ENCODE data around the gene CLDN20. TPM values are rescaled to one million over a fixed set of nuclear protein-coding genes. Genes with fewer than 3 reads are reported as not detected.
"Not testable (repeated sequence)": the region's sequence is repeated elsewhere in the genome, so short reads cannot be mapped to it uniquely, and the experiment has no call there.

The CLDN20 gene
- total RNA-seq, result not detected in 2 replicates

GRCh38 chr6:155263373-155264063 is at the start of gene CLDN20:
Gene CLDN20 (plus strand): TSS chr6:155264013. CDS start chr6:155275720, 11,707 bp downstream.
- DNase-seq (ENCODE audit: extremely low read depth, low read depth, low spot score), result no peak

- DNase-seq (ENCODE audit: extremely low read depth, low read depth, low spot score), result no peak
These were observed 47.9 kb upstream of the CLDN20 start for GRCh38 chr6:155215906-155216305.

GRCh38 chr6:155216312-155217046 is 47.3 kb upstream of the CLDN20 start:
- DNase-seq (ENCODE audit: extremely low read depth, low read depth, low spot score), result no peak

GRCh38 chr6:155218711-155219110 is 45.1 kb upstream of the CLDN20 start:
- not testable (repeated sequence) for DNase-seq (ENCODE audit: extremely low read depth, low read depth, low spot score)

- DNase-seq (ENCODE audit: extremely low read depth, low read depth, low spot score), result no peak
These were observed 44.5 kb upstream of the CLDN20 start for GRCh38 chr6:155219299-155219698.

GRCh38 chr6:155219858-155220301 is 43.9 kb upstream of the CLDN20 start:
- DNase-seq (ENCODE audit: extremely low read depth, low read depth, low spot score), result no peak

GRCh38 chr6:155221086-155221485 is 42.7 kb upstream of the CLDN20 start:
- DNase-seq (ENCODE audit: extremely low read depth, low read depth, low spot score), result no peak

- DNase-seq (ENCODE audit: extremely low read depth, low read depth, low spot score), result no peak
These were observed 41.3 kb upstream of the CLDN20 start for GRCh38 chr6:155222506-155222905.

GRCh38 chr6:155223646-155224451 is 40.0 kb upstream of the CLDN20 start:
- DNase-seq (ENCODE audit: extremely low read depth, low read depth, low spot score), result peak; percentile 75

GRCh38 chr6:155224618-155225017 is 39.2 kb upstream of the CLDN20 start:
- DNase-seq (ENCODE audit: extremely low read depth, low read depth, low spot score), result no peak

- no peak for DNase-seq (ENCODE audit: extremely low read depth, low read depth, low spot score)
These were observed 36.8 kb upstream of the CLDN20 start for GRCh38 chr6:155227046-155227445.

- DNase-seq (ENCODE audit: extremely low read depth, low read depth, low spot score), result no peak
These were observed 35.2 kb upstream of the CLDN20 start for GRCh38 chr6:155228546-155229166.

GRCh38 chr6:155230975-155231374 is 32.8 kb upstream of the CLDN20 start:
- DNase-seq (ENCODE audit: extremely low read depth, low read depth, low spot score), result not testable (repeated sequence)

- no peak for DNase-seq (ENCODE audit: extremely low read depth, low read depth, low spot score)
These were observed 31.0 kb upstream of the CLDN20 start for GRCh38 chr6:155232848-155233247.

GRCh38 chr6:155234167-155234566 is 29.6 kb upstream of the CLDN20 start:
- no peak for DNase-seq (ENCODE audit: extremely low read depth, low read depth, low spot score)

GRCh38 chr6:155234687-155235086 is 29.1 kb upstream of the CLDN20 start:
- no peak for DNase-seq (ENCODE audit: extremely low read depth, low read depth, low spot score)

GRCh38 chr6:155235087-155235486 is 28.7 kb upstream of the CLDN20 start:
- no peak for DNase-seq (ENCODE audit: extremely low read depth, low read depth, low spot score)

GRCh38 chr6:155237613-155238012 is 26.2 kb upstream of the CLDN20 start:
- no peak for DNase-seq (ENCODE audit: extremely low read depth, low read depth, low spot score)

- DNase-seq (ENCODE audit: extremely low read depth, low read depth, low spot score), result no peak
These were observed 22.8 kb upstream of the CLDN20 start for GRCh38 chr6:155240905-155241600.

- DNase-seq (ENCODE audit: extremely low read depth, low read depth, low spot score), result no peak
These were observed 21.8 kb upstream of the CLDN20 start for GRCh38 chr6:155241966-155242365.
